Esophagus muscularis mucosa (tissue), 4 donors: Measurements from ENCODE around the gene ABCC3.

Source experiments
- CTCF ChIP-seq, 3 experiments: fragments of 200-600 bp in 2 of 3; fragments of 450-650 bp in 1 of 3; sonication (generic) in 2 of 3; IDR thresholded peaks; one replicate each; pipeline ENCODE4 v1.5.1; 2017 to 2019; ENCODE audit warnings: antibody characterized with exemption in 3 of 3, mild to moderate bottlenecking in 2 of 3, moderate library complexity in 1 of 3
- EP300 ChIP-seq: sonication (generic); formaldehyde crosslinking; IDR thresholded peaks from one replicate; pipeline ENCODE4 v1.6.1; 2017; ENCODE audit warnings: antibody characterized with exemption
- POLR2A ChIP-seq: fragments of 450-650 bp; IDR thresholded peaks from one replicate; pipeline ENCODE4 v1.6.1; 2017; ENCODE audit warnings: antibody characterized with exemption, moderate library complexity, mild to moderate bottlenecking, low read depth
- POLR2AphosphoS5 ChIP-seq, 2 donors: sonication (generic); formaldehyde crosslinking; IDR thresholded peaks; one replicate each; pipeline ENCODE4 v1.6.1; 2017; ENCODE audit warnings: antibody characterized with exemption in 2 of 2

GRCh38 chr17:50624321-50624934 is 10.3 kb upstream of the ABCC3 start:
- no peak for TF ChIP-seq CTCF (IDR thresholded peaks at IDR 0.05)
- TF ChIP-seq EP300: no peak
- TF ChIP-seq POLR2AphosphoS5 (IDR thresholded peaks at IDR 0.05): no peak
- TF ChIP-seq POLR2A: no peak
